K562 (cell line): ENCODE measurements around the gene PRDM11.

Experiments used
- BCLAF1 ChIP-seq, 2 experiments: fragments of 450-650 bp in 1 of 2; IDR thresholded peaks; 2 replicates each; pipeline ENCODE4 v1.6.1; 2011 to 2017; ENCODE audit warnings: low read depth in 2 of 2, antibody characterized with exemption in 1 of 2, borderline replicate concordance in 1 of 2, low read length in 1 of 2, mild to moderate bottlenecking in 1 of 2, mixed read lengths in 1 of 2; ENCODE audit not compliant: control insufficient read depth in 1 of 2
- FOS ChIP-seq: IDR thresholded peaks from 3 replicates; pipeline ENCODE4 v1.6.1; 2011; ENCODE audit not compliant: insufficient read length; ENCODE audit errors: extremely low read depth
- NFYB ChIP-seq: IDR thresholded peaks from 2 replicates; pipeline ENCODE4 v1.6.1; 2011; ENCODE audit warnings: mild to moderate bottlenecking, moderate library complexity; ENCODE audit not compliant: insufficient read length; ENCODE audit errors: extremely low read depth
- POLR2A ChIP-seq: fragments of 450-650 bp; conservative IDR thresholded peaks from 2 replicates; pipeline ENCODE4 v1.6.1; 2016
- RBM22 ChIP-seq: fragments of 200-400 bp; formaldehyde crosslinking; IDR thresholded peaks from 2 replicates; pipeline ENCODE4 v1.6.1; 2018; ENCODE audit warnings: low read length, low read depth; ENCODE audit not compliant: poor library complexity, severe bottlenecking
- SP1 ChIP-seq: sonication (generic); formaldehyde crosslinking; IDR thresholded peaks from 2 replicates; pipeline ENCODE4 v1.8.1; 2022; ENCODE audit warnings: mild to moderate bottlenecking, missing genetic modification reagents
- ZBTB34 ChIP-seq: fragments of 250-450 bp; sonication (Bioruptor Pico); IDR thresholded peaks from 2 replicates; pipeline ENCODE4 v1.8.0; 2021; ENCODE audit warnings: mild to moderate bottlenecking, moderate library complexity
- ZC3H4 ChIP-seq: sonication (generic); formaldehyde crosslinking; IDR thresholded peaks from 2 replicates; pipeline ENCODE4 v1.9.0; 2021; ENCODE audit warnings: missing genetic modification reagents, borderline replicate concordance
- ZNF121 ChIP-seq: sonication (generic); formaldehyde crosslinking; conservative IDR thresholded peaks from 2 replicates; pipeline ENCODE4 v1.8.0; 2022; ENCODE audit warnings: missing genetic modification reagents
- ZNF274 ChIP-seq: IDR thresholded peaks from 2 replicates; pipeline ENCODE4 v1.6.1; 2011; ENCODE audit warnings: low read depth, mild to moderate bottlenecking, low read length, moderate library complexity, borderline replicate concordance
- ZNF780A ChIP-seq: fragments of 250-450 bp; sonication (Bioruptor Pico); IDR thresholded peaks from 2 replicates; pipeline ENCODE4 v1.5.0; 2021; ENCODE audit warnings: mild to moderate bottlenecking
- TF ChIP-seq, protein P1 (sequence below), 2 experiments: fragments of 200-800 bp in 1 of 2; sonication (Bioruptor generic) in 1 of 2; sonication (generic) in 1 of 2; formaldehyde crosslinking in 1 of 2; IDR thresholded peaks in 1 of 2; conservative IDR thresholded peaks in 1 of 2; 2 replicates each; pipeline versions ENCODE4 v1.5.0 to v1.6.1; 2016 to 2020; ENCODE audit warnings: missing compliant biosample characterization in 1 of 2, missing genetic modification characterization in 1 of 2, missing genetic modification reagents in 1 of 2
- TF ChIP-seq, protein P2 (sequence below), 3 experiments: IDR thresholded peaks in 2 of 3; conservative IDR thresholded peaks in 1 of 3; 2 replicates each; pipeline ENCODE4 v1.5.1; 2011 to 2012; ENCODE audit warnings: low read length in 3 of 3, mild to moderate bottlenecking in 3 of 3, control low read depth in 2 of 3, improper control_type of control experiment in 1 of 3, inconsistent platforms in 1 of 3, low read depth in 1 of 3, mixed read lengths in 1 of 3, moderate library complexity in 1 of 3; ENCODE audit not compliant: insufficient read depth in 2 of 3

GRCh38 chr11:45216031-45216430, 69.6 kb downstream of the PRDM11 start:
- TF ChIP-seq BCLAF1 (IDR thresholded peaks at IDR 0.05; ENCODE audit: borderline replicate concordance in 1 of 2, control insufficient read depth in 1 of 2, low read depth in 2 of 2, low read length in 1 of 2) (no peak), RBM22 (no peak), POLR2A (no peak), FOS (no peak), ZNF780A (CRISPR knock-in tag) (no peak), NFYB (no peak), ZNF274 (no peak), SP1 (CRISPR knock-in tag) (no peak), ZC3H4 (CRISPR knock-in tag) (no peak), ZBTB34 (CRISPR knock-in tag) (no peak), ZNF121 (CRISPR knock-in tag) (no peak)
- TF ChIP-seq, protein P1, sequence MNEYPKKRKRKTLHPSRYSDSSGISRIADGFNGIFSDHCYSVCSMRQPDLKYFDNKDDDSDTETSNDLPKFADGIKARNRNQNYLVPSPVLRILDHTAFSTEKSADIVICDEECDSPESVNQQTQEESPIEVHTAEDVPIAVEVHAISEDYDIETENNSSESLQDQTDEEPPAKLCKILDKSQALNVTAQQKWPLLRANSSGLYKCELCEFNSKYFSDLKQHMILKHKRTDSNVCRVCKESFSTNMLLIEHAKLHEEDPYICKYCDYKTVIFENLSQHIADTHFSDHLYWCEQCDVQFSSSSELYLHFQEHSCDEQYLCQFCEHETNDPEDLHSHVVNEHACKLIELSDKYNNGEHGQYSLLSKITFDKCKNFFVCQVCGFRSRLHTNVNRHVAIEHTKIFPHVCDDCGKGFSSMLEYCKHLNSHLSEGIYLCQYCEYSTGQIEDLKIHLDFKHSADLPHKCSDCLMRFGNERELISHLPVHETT (CRISPR knock-in tag; conservative IDR thresholded peaks at IDR 0.05 in 1 of 2, IDR thresholded peaks at IDR 0.05 in 1 of 2), result no peak
- TF ChIP-seq, protein P2, sequence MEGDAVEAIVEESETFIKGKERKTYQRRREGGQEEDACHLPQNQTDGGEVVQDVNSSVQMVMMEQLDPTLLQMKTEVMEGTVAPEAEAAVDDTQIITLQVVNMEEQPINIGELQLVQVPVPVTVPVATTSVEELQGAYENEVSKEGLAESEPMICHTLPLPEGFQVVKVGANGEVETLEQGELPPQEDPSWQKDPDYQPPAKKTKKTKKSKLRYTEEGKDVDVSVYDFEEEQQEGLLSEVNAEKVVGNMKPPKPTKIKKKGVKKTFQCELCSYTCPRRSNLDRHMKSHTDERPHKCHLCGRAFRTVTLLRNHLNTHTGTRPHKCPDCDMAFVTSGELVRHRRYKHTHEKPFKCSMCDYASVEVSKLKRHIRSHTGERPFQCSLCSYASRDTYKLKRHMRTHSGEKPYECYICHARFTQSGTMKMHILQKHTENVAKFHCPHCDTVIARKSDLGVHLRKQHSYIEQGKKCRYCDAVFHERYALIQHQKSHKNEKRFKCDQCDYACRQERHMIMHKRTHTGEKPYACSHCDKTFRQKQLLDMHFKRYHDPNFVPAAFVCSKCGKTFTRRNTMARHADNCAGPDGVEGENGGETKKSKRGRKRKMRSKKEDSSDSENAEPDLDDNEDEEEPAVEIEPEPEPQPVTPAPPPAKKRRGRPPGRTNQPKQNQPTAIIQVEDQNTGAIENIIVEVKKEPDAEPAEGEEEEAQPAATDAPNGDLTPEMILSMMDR (IDR thresholded peaks at IDR 0.05 in 2 of 3, conservative IDR thresholded peaks at IDR 0.05 in 1 of 3; ENCODE audit: insufficient read depth in 2 of 3, low read depth in 1 of 3, low read length in 3 of 3), result no peak
